HG02970 (cell line): Measurements from ENCODE around the gene AKAP14.
"Not testable (repeated sequence)": the region's sequence is repeated elsewhere in the genome, so short reads cannot be mapped to it uniquely, and the experiment has no call there.

Source experiments
- ATAC-seq: cut with Tn5 transposase; IDR thresholded peaks from one replicate; pipeline ENCODE4 v1.9.1; 2021; ENCODE audit warnings: mild to moderate bottlenecking, moderate library complexity, moderate number of reproducible peaks; ENCODE audit not compliant: unreplicated experiment, low FRiP score

Gene AKAP14

GRCh38 chrX:119919835-119920585, 24.3 kb downstream of the AKAP14 start:
- no peak for ATAC-seq

DNA sequence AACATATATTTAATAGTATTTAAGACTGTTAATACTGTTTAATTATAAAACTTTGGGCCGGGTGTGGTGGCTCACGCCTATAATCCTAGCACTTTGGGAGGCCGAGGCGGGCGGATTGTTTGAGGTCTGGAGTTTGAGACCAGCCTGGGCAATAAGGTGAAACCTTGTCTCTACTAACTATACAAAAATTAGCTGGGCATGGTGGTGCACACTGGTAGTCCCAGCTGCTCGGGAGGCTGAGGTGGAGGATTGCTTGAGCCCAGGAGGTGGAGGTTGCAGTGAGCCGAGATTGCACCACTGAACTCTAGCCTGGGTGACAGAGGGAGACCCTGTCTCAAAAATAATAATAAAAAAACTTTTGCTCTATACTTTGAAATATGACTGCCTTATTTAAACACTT, 26.7 kb downstream of the AKAP14 start:
- ATAC-seq: not testable (repeated sequence)

- no peak for ATAC-seq
These were observed 39.7 kb downstream of the AKAP14 start for GRCh38 chrX:119935215-119935874.

- ATAC-seq: no peak
These were observed 45.6 kb downstream of the AKAP14 start for GRCh38 chrX:119941336-119941735.

- ATAC-seq: no peak
These were observed 46.6 kb downstream of the AKAP14 start for GRCh38 chrX:119942173-119942819.

DNA sequence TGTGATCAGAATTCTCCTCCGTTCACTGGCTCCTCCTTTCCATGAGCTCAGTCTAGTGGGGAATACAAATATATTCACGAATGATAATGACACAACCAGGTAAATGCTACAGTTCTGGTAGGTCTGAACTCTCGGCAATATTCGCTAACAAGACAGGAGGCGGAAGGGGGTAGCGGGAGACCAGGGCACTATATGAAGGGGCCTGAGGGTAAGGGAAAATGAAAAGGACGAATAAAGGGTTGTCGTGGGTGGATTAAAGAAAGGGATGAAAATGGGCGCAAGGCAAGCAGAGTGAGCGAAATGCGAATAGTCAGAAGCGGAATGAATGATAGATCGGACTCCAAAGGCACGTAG, 47.1 kb downstream of the AKAP14 start:
- no peak for ATAC-seq

DNA sequence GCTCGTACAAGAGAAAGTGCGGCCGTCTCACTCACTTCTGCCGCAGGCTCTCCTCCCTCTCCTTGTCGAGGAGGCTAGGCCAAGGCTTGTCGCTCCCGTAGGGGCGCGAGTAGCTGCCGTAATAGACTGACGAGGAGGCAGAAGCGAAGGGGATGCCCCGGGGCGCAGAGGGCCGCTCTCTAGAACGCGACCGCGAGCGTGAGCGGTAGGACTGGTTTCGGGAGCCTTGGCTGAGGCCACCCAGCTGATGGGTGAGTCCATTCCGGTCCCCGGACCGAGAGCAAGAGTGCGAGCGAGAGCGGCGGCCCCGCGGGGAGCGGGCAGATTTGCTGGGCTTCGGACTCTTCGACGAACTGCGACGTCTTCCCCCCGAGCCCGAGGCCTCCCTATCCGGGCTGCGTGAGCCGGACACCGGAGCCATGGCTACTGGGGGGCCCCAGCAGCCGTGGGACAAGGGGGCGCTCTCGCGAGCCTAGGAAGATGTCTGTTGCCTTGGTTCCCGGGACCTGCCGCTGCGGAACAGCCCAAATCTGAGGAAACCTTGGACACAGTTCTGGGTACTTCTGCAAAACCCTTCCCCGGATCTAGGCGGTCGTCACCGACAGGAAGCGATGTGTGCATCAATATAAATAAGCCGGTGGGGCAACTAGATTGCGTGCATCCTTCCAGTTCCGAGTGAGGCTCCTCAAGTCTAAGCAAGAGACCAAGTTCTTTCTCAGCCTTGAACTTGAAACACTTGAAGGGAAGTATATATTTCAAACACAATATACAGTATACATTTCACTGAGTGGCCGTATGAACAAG, 47.7 kb downstream of the AKAP14 start, which contains the start of gene NKAP:
TSS of gene NKAP (minus strand) at position 567 of the 804 bp plus-strand sequence. CDS start at position 421, 146 bp downstream.
- ATAC-seq: peak; percentile 70

GRCh38 chrX:119945481-119945880, 49.8 kb downstream of the AKAP14 start:
- ATAC-seq: no peak

- no peak for ATAC-seq
These were observed 52.7 kb downstream of the AKAP14 start for GRCh38 chrX:119948381-119948780.

- no peak for ATAC-seq
These were observed 58.7 kb downstream of the AKAP14 start for GRCh38 chrX:119954374-119954773.

DNA sequence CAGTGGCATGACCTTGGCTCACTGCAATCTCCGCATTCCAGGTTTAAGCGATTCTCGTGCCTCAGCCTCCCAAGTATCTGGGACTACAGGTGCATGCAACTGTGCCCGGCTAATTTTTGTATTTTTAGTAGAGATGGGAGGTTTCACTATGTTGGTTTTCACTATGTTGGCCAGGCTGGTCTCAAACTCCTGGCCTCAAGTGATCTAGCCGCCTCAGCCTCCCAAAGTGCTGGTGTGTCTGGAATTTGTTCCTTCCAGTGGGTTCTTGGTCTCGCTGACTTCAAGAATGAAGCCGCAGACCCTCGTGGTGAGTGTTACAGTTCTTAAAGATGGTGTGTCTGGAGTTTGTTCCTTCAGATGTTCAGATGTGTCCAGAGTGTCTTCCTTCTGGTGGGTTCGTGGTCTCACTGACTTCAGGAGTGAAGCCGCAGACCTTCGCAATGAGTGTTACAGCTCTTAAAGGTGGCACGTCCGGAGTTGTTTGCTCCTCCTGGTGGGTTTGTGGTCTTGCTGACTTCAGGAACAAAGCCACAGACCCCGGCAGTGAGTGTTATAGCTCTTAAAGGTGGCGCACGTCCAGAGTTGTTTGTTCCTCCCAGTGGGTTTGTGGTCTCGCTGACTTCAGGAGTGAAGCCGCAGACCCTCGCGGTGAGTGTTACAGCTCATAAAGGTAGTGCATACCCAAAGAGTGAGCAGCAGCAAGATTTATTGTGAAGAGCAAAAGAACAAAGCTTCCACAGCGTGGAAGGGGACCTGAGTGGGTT, 60.3 kb downstream of the AKAP14 start:
- not testable (repeated sequence) for ATAC-seq

- no peak for ATAC-seq
These were observed 64.9 kb downstream of the AKAP14 start for GRCh38 chrX:119960625-119961024.

DNA sequence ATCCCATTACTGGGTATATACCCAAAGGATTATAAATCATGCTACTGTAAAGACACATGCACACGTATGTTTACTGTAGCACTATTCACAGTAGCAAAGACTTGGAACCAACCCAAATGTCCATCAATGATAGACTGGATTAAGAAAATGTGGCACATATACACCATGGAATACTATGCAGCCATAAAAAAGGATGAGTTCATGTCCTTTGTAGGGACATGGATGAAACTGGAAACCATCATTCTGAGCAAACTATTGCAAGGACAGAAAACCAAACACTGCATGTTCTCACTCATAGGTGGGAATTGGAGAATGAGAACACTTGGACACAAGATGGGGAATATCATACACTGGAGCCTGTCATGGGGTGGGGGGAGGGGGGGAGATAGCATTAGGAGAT, 71.1 kb downstream of the AKAP14 start:
- ATAC-seq: not testable (repeated sequence)
